SU-DHL-6 (cell line): ENCODE data around the gene SCN8A.

Experiments
- H2AFZ ChIP-seq: fragments of 200-600 bp; sonication (generic); 2 replicates; pipeline ENCODE4 v1.6.1; 2014; ENCODE audit warnings: low read depth, mild to moderate bottlenecking, moderate library complexity, mixed read lengths, antibody characterized with exemption, low read length; ENCODE audit not compliant: severe bottlenecking
- H3F3A ChIP-seq: fragments of 200-600 bp; shearing (Covaris generic); 2 replicates; pipeline ENCODE4 v1.6.0; 2016; ENCODE audit warnings: antibody characterized with exemption, mild to moderate bottlenecking; ENCODE audit not compliant: insufficient read depth
- H3K27ac ChIP-seq: fragments of 200-600 bp; sonication (generic); 2 replicates; pipeline ENCODE4 v1.5.1; 2016; ENCODE audit warnings: low read depth, mild to moderate bottlenecking, low read length, moderate library complexity, mixed read lengths
- H3K27me3 ChIP-seq: fragments of 200-600 bp; sonication (generic), shearing (Covaris generic); 2 replicates; pipeline ENCODE4 v1.6.0; 2014; ENCODE audit warnings: mild to moderate bottlenecking, low read length
- H3K36me3 ChIP-seq: fragments of 200-600 bp; sonication (generic); 2 replicates; pipeline ENCODE4 v1.6.1; 2014; ENCODE audit warnings: mild to moderate bottlenecking, low read length, mixed read lengths
- H3K4me2 ChIP-seq: fragments of 300-600, 200-600 bp; shearing (Covaris generic), sonication (generic); 2 replicates; pipeline ENCODE4 v1.6.0; 2014; ENCODE audit warnings: low read length, low read depth, mild to moderate bottlenecking; ENCODE audit not compliant: poor library complexity, severe bottlenecking
- H3K4me3 ChIP-seq: fragments of 200-600 bp; sonication (generic); 2 replicates; pipeline ENCODE4 v1.5.1; 2014; ENCODE audit warnings: antibody characterized with exemption, low read length, mild to moderate bottlenecking, mixed read lengths; ENCODE audit not compliant: insufficient read depth, poor library complexity, severe bottlenecking
- H3K79me2 ChIP-seq: fragments of 200-600 bp; sonication (generic); 2 replicates; pipeline ENCODE4 v1.6.1; 2014; ENCODE audit warnings: mild to moderate bottlenecking, low read length, moderate library complexity; ENCODE audit not compliant: insufficient read depth
- H3K9ac ChIP-seq: fragments of 200-600 bp; sonication (generic); 2 replicates; pipeline ENCODE4 v1.7.0; 2014; ENCODE audit warnings: mild to moderate bottlenecking, low read length
- H3K9me2 ChIP-seq: fragments of 200-600 bp; sonication (generic); replicated peaks from 2 replicates; pipeline ENCODE4 v1.6.1; 2014; ENCODE audit warnings: low read length; ENCODE audit not compliant: insufficient read depth
- H3K9me3 ChIP-seq: fragments of 200-600 bp; sonication (generic); 2 replicates; pipeline ENCODE4 v1.6.1; 2014; ENCODE audit warnings: low read length, mixed read lengths; ENCODE audit not compliant: insufficient read depth
- H4K20me1 ChIP-seq: fragments of 200-600 bp; sonication (generic); 2 replicates; pipeline ENCODE4 v1.6.1; 2014; ENCODE audit warnings: low read depth, mild to moderate bottlenecking, antibody characterized with exemption, low read length, moderate library complexity, mixed read lengths
- EZH2phosphoT487 ChIP-seq: fragments of 200-600 bp; sonication (generic), shearing (Covaris generic); conservative IDR thresholded peaks from 2 replicates; pipeline ENCODE4 v1.6.1; 2018; ENCODE audit warnings: mild to moderate bottlenecking, antibody characterized with exemption, low read length, moderate library complexity, mixed read lengths
- TF ChIP-seq, protein P1 (sequence below): fragments of 200-600 bp; sonication (generic); IDR thresholded peaks from one replicate; pipeline ENCODE4 v1.5.1; 2017; ENCODE audit warnings: antibody characterized with exemption, mild to moderate bottlenecking, low read length, moderate library complexity; ENCODE audit not compliant: insufficient read depth, poor library complexity, severe bottlenecking

The SCN8A gene

GRCh38 chr12:51822956-51823355 lies 231.9 kb downstream of the SCN8A start:
- no peaks in the 10 kb centered on the region for H3K36me3 ChIP-seq

GRCh38 chr12:51823875-51824565 lies 233.0 kb downstream of the SCN8A start:
- Histone ChIP-seq H3K79me2 (no peaks in the 10 kb centered on the region), H3K9ac (no peak overlapping the region), H3K27ac (no peak overlapping the region), H3K4me2 (no peak overlapping the region), H3K9me3 (no peaks in the 10 kb centered on the region), H3K27me3 (no peaks in the 10 kb centered on the region), H3K36me3 (no peaks in the 10 kb centered on the region), H4K20me1 (no peaks in the 10 kb centered on the region), H3K9me2 (no peaks in the 10 kb centered on the region), H3F3A (no peaks in the 10 kb centered on the region), H2AFZ (no peak overlapping the region), H3K4me3 (no peak overlapping the region)
- TF ChIP-seq EZH2phosphoT487 = no peak
- TF ChIP-seq, protein P1, sequence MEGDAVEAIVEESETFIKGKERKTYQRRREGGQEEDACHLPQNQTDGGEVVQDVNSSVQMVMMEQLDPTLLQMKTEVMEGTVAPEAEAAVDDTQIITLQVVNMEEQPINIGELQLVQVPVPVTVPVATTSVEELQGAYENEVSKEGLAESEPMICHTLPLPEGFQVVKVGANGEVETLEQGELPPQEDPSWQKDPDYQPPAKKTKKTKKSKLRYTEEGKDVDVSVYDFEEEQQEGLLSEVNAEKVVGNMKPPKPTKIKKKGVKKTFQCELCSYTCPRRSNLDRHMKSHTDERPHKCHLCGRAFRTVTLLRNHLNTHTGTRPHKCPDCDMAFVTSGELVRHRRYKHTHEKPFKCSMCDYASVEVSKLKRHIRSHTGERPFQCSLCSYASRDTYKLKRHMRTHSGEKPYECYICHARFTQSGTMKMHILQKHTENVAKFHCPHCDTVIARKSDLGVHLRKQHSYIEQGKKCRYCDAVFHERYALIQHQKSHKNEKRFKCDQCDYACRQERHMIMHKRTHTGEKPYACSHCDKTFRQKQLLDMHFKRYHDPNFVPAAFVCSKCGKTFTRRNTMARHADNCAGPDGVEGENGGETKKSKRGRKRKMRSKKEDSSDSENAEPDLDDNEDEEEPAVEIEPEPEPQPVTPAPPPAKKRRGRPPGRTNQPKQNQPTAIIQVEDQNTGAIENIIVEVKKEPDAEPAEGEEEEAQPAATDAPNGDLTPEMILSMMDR = peak; percentile 22

More at GRCh38 chr12:51822956-51823355, 231.9 kb downstream of the SCN8A start:
- H3F3A ChIP-seq = no peaks in the 10 kb centered on the region
- H3K27me3 ChIP-seq = no peaks in the 10 kb centered on the region
- H3K79me2 ChIP-seq = no peaks in the 10 kb centered on the region
- H3K4me2 ChIP-seq = no peak overlapping the region
- no peaks in the 10 kb centered on the region for H3K9me2 ChIP-seq
- no peaks in the 10 kb centered on the region for H4K20me1 ChIP-seq
- no peak overlapping the region for H3K27ac ChIP-seq
- H3K9ac ChIP-seq = no peak overlapping the region
- H3K9me3 ChIP-seq = no peaks in the 10 kb centered on the region
- no peak overlapping the region for H2AFZ ChIP-seq
- no peak for TF ChIP-seq EZH2phosphoT487
- TF ChIP-seq, protein P1 = no peak
- H3K4me3 ChIP-seq = no peak overlapping the region

DNA sequence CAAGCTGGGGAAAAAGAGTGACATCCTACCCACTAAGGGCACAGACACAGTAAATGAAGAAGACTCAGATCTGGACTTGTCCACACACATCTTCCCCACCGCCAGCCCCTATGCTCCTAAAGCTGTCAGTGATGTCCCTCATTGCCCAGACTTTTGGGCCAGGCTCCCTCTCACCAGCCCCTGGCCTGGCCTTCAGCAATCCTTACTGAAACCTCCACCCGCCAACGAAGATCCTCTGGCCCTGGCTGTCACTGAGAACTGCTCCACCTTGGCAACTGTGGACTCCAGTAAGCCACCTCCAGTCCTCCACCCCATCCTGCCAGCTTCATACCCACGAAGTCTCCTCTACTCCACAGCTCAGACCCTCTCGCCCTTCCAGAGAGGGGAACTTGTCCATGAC lies 234.2 kb downstream of the SCN8A start:
- TF ChIP-seq, protein P1 = no peak
- TF ChIP-seq EZH2phosphoT487 = no peak
- Histone ChIP-seq H4K20me1 (no peaks in the 10 kb centered on the region), H3K4me2 (no peak overlapping the region), H3K36me3 (no peaks in the 10 kb centered on the region), H3K9ac (no peak overlapping the region), H3F3A (no peaks in the 10 kb centered on the region), H3K27me3 (no peaks in the 10 kb centered on the region), H3K27ac (no peak overlapping the region), H3K9me3 (no peaks in the 10 kb centered on the region), H3K9me2 (no peaks in the 10 kb centered on the region), H3K4me3 (no peak overlapping the region), H3K79me2 (no peaks in the 10 kb centered on the region), H2AFZ (no peak overlapping the region)
